ENCODE measurements around the gene MRPS24.
"Not testable (repeated sequence)": the region's sequence is repeated elsewhere in the genome, so short reads cannot be mapped to it uniquely, and the experiment has no call there.

The MRPS24 gene

DNA sequence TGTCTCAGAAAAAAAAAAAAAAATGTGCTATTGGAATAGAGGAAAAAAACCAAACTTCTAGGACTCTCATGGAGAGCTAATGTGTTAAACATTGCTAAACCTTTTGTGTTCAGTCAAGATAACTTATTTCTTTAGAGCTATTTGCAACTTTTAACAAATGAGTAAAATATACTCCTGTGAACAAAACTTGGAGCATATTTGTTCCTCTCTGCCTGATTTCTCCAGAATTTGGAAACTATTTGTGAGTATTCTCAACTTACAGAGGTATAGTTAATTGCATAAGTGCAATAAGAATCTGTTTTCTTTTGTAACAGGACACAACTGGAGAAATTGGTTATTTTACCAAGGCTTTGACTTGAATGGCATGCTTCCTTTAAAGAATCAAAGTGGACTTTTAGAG, 38.4 kb downstream of the MRPS24 start:
- FAIRE-seq = not testable (repeated sequence)

GRCh38 chr7:43825391-43825808, 43.9 kb downstream of the MRPS24 start:
- no peak for FAIRE-seq

- FAIRE-seq = no peak
Observed at GRCh38 chr7:43824963-43825362, 44.4 kb downstream of the MRPS24 start.

DNA sequence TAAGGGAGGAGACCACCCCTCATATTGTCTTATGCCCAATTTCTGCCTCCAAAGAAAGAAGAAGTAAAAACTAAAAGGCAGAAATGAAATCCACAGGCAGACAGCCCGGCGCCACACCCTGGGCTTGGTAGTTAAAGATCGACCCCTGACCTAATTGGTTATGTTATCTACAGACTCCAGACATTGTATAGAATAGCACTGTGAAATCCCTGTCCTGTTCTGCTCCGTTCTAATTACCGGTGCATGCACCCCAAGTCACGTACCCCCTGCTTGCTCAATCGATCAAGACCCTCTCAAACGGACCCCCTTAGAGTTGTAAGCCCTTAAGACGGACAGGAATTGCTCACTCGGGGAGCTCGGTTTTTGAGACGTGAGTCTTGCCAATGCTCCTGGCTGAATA, 44.8 kb downstream of the MRPS24 start:
- FAIRE-seq = not testable (repeated sequence)

- FAIRE-seq = no peak
Observed at GRCh38 chr7:43823941-43824340, 45.4 kb downstream of the MRPS24 start.

DNA sequence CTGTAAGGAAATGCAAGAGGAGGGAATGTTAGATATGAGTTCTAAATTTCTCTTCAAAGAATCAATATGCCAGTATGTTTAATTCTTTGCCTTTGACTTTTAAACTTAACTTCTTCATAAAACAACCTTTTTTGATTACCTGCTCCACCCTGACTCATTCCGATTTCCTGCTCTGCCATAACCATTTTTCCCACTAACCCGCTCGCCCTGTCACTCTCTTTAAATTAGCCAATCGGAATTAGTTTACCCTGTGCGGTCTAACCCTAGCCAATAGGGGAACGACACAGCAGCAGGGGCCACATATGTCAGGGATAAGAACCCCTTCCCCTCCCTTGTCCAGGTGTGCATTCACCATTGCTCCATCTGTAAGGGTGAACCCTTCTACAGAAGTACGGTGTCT, 45.9 kb downstream of the MRPS24 start:
- not testable (repeated sequence) for FAIRE-seq

Measured in endometrium (tissue), 2 donors.